ENCODE measurements around the gene SLC9C1.

GRCh38 chr3:112117841-112118571 is 176.0 kb downstream of the SLC9C1 start:
- TF ChIP-seq MCM5 (IDR thresholded peaks at IDR 0.05; ENCODE audit: low read depth) (no peak), CTCF (IDR thresholded peaks at IDR 0.05 in 2 of 3, conservative IDR thresholded peaks at IDR 0.05 in 1 of 3; ENCODE audit: insufficient read depth in 2 of 3, low read depth in 1 of 3, low read length in 3 of 3) (no peak), MAZ (CRISPR knock-in tag; conservative IDR thresholded peaks at IDR 0.05 in 1 of 2, IDR thresholded peaks at IDR 0.05 in 1 of 2) (no peak), PYGO2 (tag; IDR thresholded peaks at IDR 0.05) (no peak), POLR2A (conservative IDR thresholded peaks at IDR 0.05) (no peak), EZH2 (IDR thresholded peaks at IDR 0.05; ENCODE audit: borderline replicate concordance, low read depth, low read length) (no peak)
